ENCODE results near the gene OR9G4. TPM values are rescaled to one million over a fixed set of nuclear protein-coding genes. Genes with fewer than 3 reads are reported as not detected.

Gene OR9G4
- total RNA-seq, result not detected

- WGBS, 2 donors, result 39 to 60% methylated on average over 1 of the region's 1 CpG
- intact Hi-C loops (cut with DNase I; ENCODE audit: low total_unique reads), result no loop called here
- DNase-seq (ENCODE audit: low spot score in 2 of 2), result no peak
- H3K4me3 ChIP-seq (ENCODE audit: low read depth, poor library complexity, severe bottlenecking), result no peak within 1 kb of the TSS
- no peak for TF ChIP-seq CTCF (IDR thresholded peaks at IDR 0.05)
- TF ChIP-seq POLR2A (IDR thresholded peaks at IDR 0.05), result no peak
These were observed at the start of gene OR9G4 for GRCh38 chr11:56748597-56748996. TSS of gene OR9G4 (minus strand) at chr11:56748697. CDS start at chr11:56743766, 4,931 bp downstream.

DNA sequence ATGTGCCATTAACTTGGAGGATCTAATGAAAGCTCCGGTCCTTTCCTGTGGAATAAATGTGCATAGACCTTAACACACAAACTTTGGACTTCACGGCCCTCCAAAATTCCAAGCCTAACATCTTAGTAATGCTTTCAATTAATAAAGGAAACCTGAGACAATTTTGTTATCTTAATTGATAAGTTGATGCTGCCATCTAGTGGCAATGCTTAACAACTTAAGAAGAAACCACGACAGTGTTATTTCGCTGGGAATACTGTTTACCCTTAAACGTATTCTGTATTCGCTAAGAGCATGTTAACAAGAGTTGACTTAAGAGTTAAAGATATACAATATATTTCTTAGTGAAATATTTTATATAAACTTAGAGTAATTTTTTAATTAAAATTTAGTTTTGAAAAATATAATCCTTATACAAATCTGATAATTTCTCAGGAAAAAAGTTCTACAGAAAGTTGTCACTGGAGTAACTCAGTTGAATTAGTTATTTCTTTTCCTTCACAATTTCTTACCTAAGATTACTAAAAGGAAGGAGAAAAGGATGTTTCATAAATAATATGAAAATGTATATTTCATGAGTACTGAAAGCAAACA is 35.0 kb upstream of the OR9G4 start:
- intact Hi-C loops (cut with DNase I; ENCODE audit: low total_unique reads), result no loop called here
- whole genome bisulfite sequencing, 2 donors, result 9% methylated on average over 6 of the region's 6 CpGs
- TF ChIP-seq POLR2A (IDR thresholded peaks at IDR 0.05) (no peak), CTCF (IDR thresholded peaks at IDR 0.05) (no peak)
- no peak overlapping the region for H3K4me3 ChIP-seq (ENCODE audit: low read depth, poor library complexity, severe bottlenecking)
- no peak for DNase-seq (ENCODE audit: low spot score in 2 of 2)

- 84 to 87% methylated on average over 10 of the region's 10 CpGs for WGBS, 2 donors
- DNase-seq (ENCODE audit: low spot score in 2 of 2), result no peak
- no peak for TF ChIP-seq CTCF (IDR thresholded peaks at IDR 0.05)
- no peak overlapping the region for H3K4me3 ChIP-seq (ENCODE audit: low read depth, poor library complexity, severe bottlenecking)
- intact Hi-C loops (cut with DNase I; ENCODE audit: low total_unique reads), result no loop called here
These were observed 33.8 kb upstream of the OR9G4 start for GRCh38 chr11:56782167-56782847.

DNA sequence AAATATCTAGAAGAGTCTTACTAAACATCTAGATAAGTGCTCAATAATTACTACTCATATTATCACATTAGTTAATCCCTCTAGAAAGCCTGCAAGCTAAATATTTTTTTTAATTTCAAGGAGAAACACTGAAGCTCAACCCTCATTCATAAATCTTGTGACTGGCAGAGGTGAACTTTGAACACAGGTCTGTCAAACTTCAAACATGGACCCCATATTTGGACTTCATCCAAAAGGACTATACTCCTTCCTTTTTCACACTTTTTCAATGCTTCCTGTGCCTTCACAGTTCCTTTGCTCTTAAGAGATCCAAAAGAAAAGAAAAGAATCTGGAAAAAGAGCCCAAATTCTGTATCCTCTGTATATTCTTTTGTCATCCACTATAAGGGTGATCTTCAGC is 28.3 kb upstream of the OR9G4 start:
- intact Hi-C loops (cut with DNase I; ENCODE audit: low total_unique reads), result no loop called here
- TF ChIP-seq POLR2A (IDR thresholded peaks at IDR 0.05) (no peak), CTCF (IDR thresholded peaks at IDR 0.05) (no peak)
- no peak for DNase-seq (ENCODE audit: low spot score in 2 of 2)
- H3K4me3 ChIP-seq (ENCODE audit: low read depth, poor library complexity, severe bottlenecking), result no peak overlapping the region

DNA sequence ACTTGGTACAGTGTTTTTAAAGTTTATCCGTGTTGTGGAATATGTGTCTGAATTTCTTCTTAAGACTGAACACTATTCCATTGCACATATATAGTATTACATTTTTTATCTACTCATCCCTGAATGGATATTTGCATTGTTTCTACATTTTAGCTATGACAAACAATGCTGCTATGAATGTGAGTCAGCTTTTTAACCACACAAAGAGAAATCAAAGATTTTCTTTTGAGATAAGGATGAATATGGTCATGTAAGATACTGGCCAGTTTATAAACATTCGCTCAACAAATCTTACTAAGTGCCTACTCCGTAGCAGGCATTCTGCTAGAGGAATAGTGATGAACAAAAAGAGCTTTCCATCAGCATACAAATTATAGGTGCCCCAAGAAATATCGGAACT is 16.5 kb upstream of the OR9G4 start:
- 81 to 83% methylated on average over 4 of the region's 4 CpGs for WGBS, 2 donors
- no peak for TF ChIP-seq POLR2A (IDR thresholded peaks at IDR 0.05)
- no peak for TF ChIP-seq CTCF (IDR thresholded peaks at IDR 0.05)
- no peak for DNase-seq (ENCODE audit: low spot score in 2 of 2)
- H3K4me3 ChIP-seq (ENCODE audit: low read depth, poor library complexity, severe bottlenecking), result no peak overlapping the region
- intact Hi-C loops (cut with DNase I; ENCODE audit: low total_unique reads), result no loop called here

GRCh38 chr11:56751480-56751879 is 3.0 kb upstream of the OR9G4 start:
- WGBS, 2 donors, result 79 to 91% methylated on average over 5 of the region's 5 CpGs
- intact Hi-C loops (cut with DNase I; ENCODE audit: low total_unique reads), result no loop called here
- no peak overlapping the region for H3K4me3 ChIP-seq (ENCODE audit: low read depth, poor library complexity, severe bottlenecking)

More at GRCh38 chr11:56751480-56751879, 3.0 kb upstream of the OR9G4 start:
- TF ChIP-seq CTCF (IDR thresholded peaks at IDR 0.05) (no peak), POLR2A (IDR thresholded peaks at IDR 0.05) (no peak)
- no peak for DNase-seq (ENCODE audit: low spot score in 2 of 2)

Measured in lower leg skin (tissue), 4 donors.